ENCODE measurements around the gene KRTAP10-1. TPM values are rescaled to one million over a fixed set of nuclear protein-coding genes. Genes with fewer than 3 reads are reported as not detected.
A peak's percentile ranks its signal among the peaks of the same experiment; 100 is the strongest.

The KRTAP10-1 gene
- total and polyA plus RNA-seq, 2 of the 13 experiments (the other 11 are each of a cell fraction or from before 2014, with no cell fraction given), result not detected

DNA sequence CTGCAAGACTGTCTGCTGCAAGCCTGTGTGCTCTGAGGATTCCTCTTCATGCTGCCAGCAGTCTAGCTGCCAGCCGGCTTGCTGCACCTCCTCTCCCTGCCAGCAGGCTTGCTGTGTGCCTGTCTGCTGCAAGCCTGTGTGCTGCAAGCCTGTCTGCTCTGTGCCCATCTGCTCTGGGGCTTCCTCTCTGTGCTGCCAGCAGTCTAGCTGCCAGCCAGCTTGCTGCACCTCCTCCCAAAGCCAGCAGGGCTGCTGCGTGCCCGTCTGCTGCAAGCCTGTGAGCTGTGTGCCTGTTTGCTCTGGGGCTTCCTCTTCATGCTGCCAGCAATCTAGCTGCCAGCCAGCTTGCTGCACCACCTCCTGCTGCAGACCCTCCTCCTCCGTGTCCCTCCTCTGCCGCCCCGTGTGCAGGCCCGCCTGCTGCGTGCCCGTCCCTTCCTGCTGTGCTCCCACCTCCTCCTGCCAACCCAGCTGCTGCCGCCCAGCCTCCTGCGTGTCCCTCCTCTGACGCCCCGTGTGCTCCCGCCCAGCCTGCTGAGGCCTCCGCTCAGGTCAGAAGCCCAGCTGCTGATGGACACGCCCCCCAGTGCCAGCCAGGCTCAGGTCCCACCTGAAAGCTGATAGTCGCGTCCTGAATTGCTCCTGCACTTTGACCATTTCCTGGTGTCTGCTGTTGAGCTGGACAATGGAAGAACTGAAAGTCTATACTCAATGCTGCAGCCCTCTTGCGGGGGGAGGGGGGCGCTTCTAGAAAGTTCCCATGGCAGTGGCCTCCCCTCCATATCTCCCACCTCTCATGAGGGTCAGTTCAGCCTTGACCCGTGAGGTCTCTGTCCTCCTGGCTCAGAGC, 34.7 kb upstream of the KRTAP10-1 start (continued):
- TF ChIP-seq, protein P1, sequence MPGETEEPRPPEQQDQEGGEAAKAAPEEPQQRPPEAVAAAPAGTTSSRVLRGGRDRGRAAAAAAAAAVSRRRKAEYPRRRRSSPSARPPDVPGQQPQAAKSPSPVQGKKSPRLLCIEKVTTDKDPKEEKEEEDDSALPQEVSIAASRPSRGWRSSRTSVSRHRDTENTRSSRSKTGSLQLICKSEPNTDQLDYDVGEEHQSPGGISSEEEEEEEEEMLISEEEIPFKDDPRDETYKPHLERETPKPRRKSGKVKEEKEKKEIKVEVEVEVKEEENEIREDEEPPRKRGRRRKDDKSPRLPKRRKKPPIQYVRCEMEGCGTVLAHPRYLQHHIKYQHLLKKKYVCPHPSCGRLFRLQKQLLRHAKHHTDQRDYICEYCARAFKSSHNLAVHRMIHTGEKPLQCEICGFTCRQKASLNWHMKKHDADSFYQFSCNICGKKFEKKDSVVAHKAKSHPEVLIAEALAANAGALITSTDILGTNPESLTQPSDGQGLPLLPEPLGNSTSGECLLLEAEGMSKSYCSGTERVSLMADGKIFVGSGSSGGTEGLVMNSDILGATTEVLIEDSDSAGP (CRISPR knock-in tag; IDR thresholded peaks at IDR 0.05; ENCODE audit: borderline replicate concordance), result peak; percentile 78; the same call in 1 of the 2 replicates
- no peak for TF ChIP-seq NFYC (CRISPR knock-in tag; IDR thresholded peaks at IDR 0.05)
- TF ChIP-seq, protein P2, sequence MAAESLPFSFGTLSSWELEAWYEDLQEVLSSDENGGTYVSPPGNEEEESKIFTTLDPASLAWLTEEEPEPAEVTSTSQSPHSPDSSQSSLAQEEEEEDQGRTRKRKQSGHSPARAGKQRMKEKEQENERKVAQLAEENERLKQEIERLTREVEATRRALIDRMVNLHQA (CRISPR knock-in tag; IDR thresholded peaks at IDR 0.05), result no peak
- TF ChIP-seq DR1 (CRISPR knock-in tag; IDR thresholded peaks at IDR 0.05), result no peak
- no peak for TF ChIP-seq SATB2 (CRISPR knock-in tag; IDR thresholded peaks at IDR 0.05)
- TF ChIP-seq NONO (IDR thresholded peaks at IDR 0.05), result no peak
- peak; percentile 79 for TF ChIP-seq NONO (CRISPR knock-in tag; conservative IDR thresholded peaks at IDR 0.05)
- TF ChIP-seq, protein P3, sequence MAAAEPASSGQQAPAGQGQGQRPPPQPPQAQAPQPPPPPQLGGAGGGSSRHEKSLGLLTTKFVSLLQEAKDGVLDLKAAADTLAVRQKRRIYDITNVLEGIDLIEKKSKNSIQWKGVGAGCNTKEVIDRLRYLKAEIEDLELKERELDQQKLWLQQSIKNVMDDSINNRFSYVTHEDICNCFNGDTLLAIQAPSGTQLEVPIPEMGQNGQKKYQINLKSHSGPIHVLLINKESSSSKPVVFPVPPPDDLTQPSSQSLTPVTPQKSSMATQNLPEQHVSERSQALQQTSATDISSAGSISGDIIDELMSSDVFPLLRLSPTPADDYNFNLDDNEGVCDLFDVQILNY (CRISPR knock-in tag; conservative IDR thresholded peaks at IDR 0.05), result no peak
- TF ChIP-seq IRF2 (CRISPR knock-in tag; IDR thresholded peaks at IDR 0.05), result peak; percentile 25; the same call in 1 of the 2 replicates
- TF ChIP-seq ZNF501 (CRISPR knock-in tag; IDR thresholded peaks at IDR 0.05), result peak; percentile 63; the same call in 1 of the 2 replicates
- no peak for TF ChIP-seq SRSF4 (IDR thresholded peaks at IDR 0.05; ENCODE audit: low read depth, low read length, poor library complexity, severe bottlenecking)
- TF ChIP-seq ZNF616 (CRISPR knock-in tag; IDR thresholded peaks at IDR 0.05; ENCODE audit: low read depth), result no peak
- TF ChIP-seq, protein P4, sequence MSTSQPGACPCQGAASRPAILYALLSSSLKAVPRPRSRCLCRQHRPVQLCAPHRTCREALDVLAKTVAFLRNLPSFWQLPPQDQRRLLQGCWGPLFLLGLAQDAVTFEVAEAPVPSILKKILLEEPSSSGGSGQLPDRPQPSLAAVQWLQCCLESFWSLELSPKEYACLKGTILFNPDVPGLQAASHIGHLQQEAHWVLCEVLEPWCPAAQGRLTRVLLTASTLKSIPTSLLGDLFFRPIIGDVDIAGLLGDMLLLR (CRISPR knock-in tag; IDR thresholded peaks at IDR 0.05), result peak; percentile 18; the same call in 1 of the 2 replicates
- TF ChIP-seq NFKB2 (CRISPR knock-in tag; IDR thresholded peaks at IDR 0.05; ENCODE audit: borderline replicate concordance), result no peak
- TF ChIP-seq MTF1 (CRISPR knock-in tag; IDR thresholded peaks at IDR 0.05), result no peak
- TF ChIP-seq TRIM24 (CRISPR knock-in tag; IDR thresholded peaks at IDR 0.05), result no peak; the same call in 1 of the 2 replicates
- TF ChIP-seq PRMT3 (CRISPR knock-in tag; IDR thresholded peaks at IDR 0.05; ENCODE audit: borderline replicate concordance, low read depth), result no peak
- TF ChIP-seq CAMTA2 (CRISPR knock-in tag; IDR thresholded peaks at IDR 0.05; ENCODE audit: borderline replicate concordance), result no peak
- peak; percentile 38; the same call in 1 of the 2 replicates for TF ChIP-seq ZNF350 (CRISPR knock-in tag; IDR thresholded peaks at IDR 0.05; ENCODE audit: borderline replicate concordance, low read depth)
- TF ChIP-seq ZNF703 (CRISPR knock-in tag; IDR thresholded peaks at IDR 0.05; ENCODE audit: borderline replicate concordance), result no peak
- no peak for TF ChIP-seq ZNF652 (CRISPR knock-in tag; IDR thresholded peaks at IDR 0.05; ENCODE audit: borderline replicate concordance, low read depth)
- TF ChIP-seq, protein P5, sequence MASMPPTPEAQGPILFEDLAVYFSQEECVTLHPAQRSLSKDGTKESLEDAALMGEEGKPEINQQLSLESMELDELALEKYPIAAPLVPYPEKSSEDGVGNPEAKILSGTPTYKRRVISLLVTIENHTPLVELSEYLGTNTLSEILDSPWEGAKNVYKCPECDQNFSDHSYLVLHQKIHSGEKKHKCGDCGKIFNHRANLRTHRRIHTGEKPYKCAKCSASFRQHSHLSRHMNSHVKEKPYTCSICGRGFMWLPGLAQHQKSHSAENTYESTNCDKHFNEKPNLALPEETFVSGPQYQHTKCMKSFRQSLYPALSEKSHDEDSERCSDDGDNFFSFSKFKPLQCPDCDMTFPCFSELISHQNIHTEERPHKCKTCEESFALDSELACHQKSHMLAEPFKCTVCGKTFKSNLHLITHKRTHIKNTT (CRISPR knock-in tag; IDR thresholded peaks at IDR 0.05), result no peak
- TF ChIP-seq ZNF678 (CRISPR knock-in tag; IDR thresholded peaks at IDR 0.05), result no peak

Data from HepG2 (cell line).